ENCODE data around the gene AKNA.

DNA sequence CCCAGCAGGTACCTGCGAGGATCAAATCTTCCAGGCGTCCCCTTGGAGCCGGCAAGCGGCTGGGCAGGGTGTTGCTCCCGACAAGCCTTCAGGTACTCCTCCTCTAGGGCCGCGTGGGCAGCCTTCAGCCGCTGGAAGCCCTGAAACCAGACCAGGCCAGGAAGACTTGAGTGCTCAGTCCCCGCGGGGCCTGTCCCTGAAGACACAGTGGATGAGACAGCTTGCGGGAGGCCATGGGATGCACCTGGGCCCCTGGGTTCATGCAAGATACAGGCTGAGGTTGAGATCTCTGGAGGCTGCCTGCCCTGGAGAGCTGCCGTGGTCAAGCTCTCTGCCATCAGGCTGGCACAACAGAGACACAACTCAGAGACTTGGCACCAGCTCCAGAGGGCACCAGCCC lies 25.4 kb downstream of the AKNA start:
- TF ChIP-seq, protein P1, sequence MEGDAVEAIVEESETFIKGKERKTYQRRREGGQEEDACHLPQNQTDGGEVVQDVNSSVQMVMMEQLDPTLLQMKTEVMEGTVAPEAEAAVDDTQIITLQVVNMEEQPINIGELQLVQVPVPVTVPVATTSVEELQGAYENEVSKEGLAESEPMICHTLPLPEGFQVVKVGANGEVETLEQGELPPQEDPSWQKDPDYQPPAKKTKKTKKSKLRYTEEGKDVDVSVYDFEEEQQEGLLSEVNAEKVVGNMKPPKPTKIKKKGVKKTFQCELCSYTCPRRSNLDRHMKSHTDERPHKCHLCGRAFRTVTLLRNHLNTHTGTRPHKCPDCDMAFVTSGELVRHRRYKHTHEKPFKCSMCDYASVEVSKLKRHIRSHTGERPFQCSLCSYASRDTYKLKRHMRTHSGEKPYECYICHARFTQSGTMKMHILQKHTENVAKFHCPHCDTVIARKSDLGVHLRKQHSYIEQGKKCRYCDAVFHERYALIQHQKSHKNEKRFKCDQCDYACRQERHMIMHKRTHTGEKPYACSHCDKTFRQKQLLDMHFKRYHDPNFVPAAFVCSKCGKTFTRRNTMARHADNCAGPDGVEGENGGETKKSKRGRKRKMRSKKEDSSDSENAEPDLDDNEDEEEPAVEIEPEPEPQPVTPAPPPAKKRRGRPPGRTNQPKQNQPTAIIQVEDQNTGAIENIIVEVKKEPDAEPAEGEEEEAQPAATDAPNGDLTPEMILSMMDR (IDR thresholded peaks at IDR 0.05): no peak
- no peak for TF ChIP-seq POLR2A (IDR thresholded peaks at IDR 0.05)
